Measurements from ENCODE around the gene NCAM1.

NCAM1 gene

DNA sequence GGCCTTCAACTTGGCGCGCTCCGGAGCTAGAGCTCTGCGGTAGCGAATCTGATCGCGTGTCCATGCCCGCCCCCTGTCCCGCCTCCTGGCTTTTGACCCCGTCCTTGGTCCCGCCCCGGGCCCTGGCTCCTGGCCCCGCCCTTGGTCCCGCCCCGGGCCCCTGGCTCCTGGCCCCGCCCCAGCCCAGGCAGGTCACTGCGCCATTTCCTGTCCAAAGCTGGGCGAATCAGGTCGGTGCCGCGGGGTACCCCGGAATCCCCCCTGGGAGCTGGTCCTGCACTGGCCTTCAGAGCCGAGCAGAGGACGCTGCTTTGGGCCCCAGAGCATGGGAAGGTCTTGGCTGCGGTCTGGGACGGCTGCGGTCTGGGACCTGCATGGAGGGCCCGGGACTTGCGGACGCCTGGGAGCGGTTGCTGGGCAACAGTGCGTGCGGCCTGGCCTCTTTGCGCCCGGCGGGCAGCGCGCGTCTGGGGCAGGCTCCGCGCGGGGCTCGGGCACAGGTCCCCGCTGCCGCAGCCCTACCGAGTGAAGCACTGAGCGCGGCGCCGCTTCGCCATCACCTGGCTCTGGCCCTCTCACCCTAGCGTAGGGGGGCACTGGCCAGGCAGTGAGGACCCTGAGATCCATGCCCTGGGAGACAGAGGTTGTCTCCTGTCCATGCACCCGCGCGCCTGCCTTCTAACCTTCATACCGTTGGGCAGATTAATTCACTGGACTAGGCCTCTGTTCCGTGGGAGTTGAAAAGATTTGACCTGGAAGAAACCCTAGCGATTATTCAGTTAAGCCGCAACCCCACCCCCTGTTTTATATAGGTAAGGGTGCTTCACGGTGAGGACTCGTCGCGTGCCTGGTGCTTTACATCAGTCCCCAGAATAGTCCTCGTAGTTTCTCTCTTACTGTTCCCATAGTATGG, 353.4 kb downstream of the NCAM1 start, which contains the start of gene TTC12:
TSS of gene TTC12 (plus strand) at position 195 of the 913 bp plus-strand sequence. CDS start 1,675 bp downstream, outside the sequence.
- DNase-seq (ENCODE audit: low spot score): peak; percentile 85

GRCh38 chr11:113315811-113316210, 354.6 kb downstream of the NCAM1 start:
- no peak for DNase-seq (ENCODE audit: low spot score)

DNA sequence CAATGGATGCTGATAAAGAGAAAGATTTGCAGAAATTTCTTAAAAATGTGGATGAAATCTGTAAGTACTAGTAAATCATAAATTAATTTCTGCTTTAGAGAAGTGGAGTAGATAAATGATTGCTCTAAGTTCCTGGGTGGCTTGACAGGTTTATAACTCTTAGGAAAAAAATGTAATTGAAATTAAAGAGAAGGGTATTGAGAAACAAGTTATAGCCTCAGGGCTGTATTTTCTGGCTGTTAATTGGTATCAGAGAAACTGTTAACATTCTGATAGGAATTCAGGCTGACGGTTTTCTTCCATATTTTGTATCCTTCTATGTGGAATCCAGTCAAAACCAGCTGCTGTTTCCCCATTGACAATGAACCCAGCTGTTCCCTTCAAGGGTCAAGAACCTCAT, 355.0 kb downstream of the NCAM1 start:
- DNase-seq (ENCODE audit: low spot score): no peak

DNA sequence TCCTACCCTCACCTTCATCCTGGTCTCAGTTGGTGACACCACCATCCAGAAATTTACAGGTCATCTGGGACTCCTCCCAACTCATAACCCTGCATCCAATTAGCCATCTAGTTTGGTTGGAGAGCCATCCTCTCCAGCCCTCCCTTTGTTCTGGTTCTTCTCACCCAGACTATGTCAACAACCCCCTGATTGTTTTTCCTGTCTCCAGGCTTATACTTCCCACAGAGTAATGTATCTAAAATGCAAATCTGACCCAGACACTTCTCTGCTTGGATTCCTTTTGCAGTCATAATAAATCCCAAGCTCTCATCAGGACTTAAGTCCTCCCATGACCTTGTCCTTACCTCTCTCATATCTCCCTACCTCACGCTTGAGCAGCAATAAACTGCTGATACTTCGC, 356.1 kb downstream of the NCAM1 start:
- DNase-seq (ENCODE audit: low spot score): no peak

GRCh38 chr11:113319085-113319484, 357.9 kb downstream of the NCAM1 start:
- no peak for DNase-seq (ENCODE audit: low spot score)

DNA sequence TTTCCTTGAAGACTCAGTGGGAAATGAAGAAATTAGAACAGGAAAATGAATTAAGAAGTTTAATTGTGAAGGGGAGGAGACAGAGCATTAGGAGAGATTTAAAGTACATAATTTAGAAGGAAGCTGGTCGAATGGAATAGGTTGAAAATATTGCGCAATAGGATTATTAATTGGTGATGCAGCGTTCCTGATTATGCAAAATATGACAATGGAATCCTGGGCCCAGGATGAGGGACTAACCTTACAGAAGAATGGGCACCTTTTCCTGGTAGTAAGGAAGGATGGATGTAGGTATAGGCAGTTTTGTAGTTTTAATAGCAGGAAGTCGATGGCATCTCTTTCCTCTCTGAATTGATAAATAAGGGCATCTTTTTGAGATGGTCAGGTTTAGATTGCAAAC, 360.9 kb downstream of the NCAM1 start:
- DNase-seq (ENCODE audit: low spot score): no peak

- DNase-seq (ENCODE audit: low spot score): no peak
Measured at GRCh38 chr11:113324250-113324649, 363.0 kb downstream of the NCAM1 start.

All from hepatic stellate cell (primary cell).